22Rv1 (cell line): ENCODE measurements around the gene FASTK.

Experiments
- H3K27ac ChIP-seq: fragments of 450-650 bp; 2 replicates; pipeline ENCODE4 v1.5.1; 2017
- CTCF ChIP-seq: fragments of 450-650 bp; IDR thresholded peaks from 2 replicates; pipeline ENCODE4 v1.5.1; 2017; ENCODE audit warnings: mild to moderate bottlenecking
- ZFX ChIP-seq: fragments of 450-650 bp; IDR thresholded peaks from 2 replicates; pipeline ENCODE4 v1.6.1; 2017; ENCODE audit warnings: antibody characterized with exemption, borderline replicate concordance

FASTK gene

GRCh38 chr7:151083071-151083823 lies 2.6 kb upstream of the FASTK start, which contains the start of gene TMUB1:
Gene TMUB1 (minus strand): TSS chr7:151083493. CDS start chr7:151082563, 930 bp downstream.
- peak within 1 kb of the TSS; percentile 100 for H3K27ac ChIP-seq
- TF ChIP-seq ZFX (no peak), CTCF (no peak)

- H3K27ac ChIP-seq = peak overlapping the region; percentile 100
Measured at GRCh38 chr7:151082141-151083070, 1.8 kb upstream of the FASTK start.

GRCh38 chr7:151081170-151082101 lies 827 bp upstream of the FASTK start:
- H3K27ac ChIP-seq = peak overlapping the region; percentile 100
- TF ChIP-seq CTCF (no peak), ZFX (no peak)

More at GRCh38 chr7:151082141-151083070, 1.8 kb upstream of the FASTK start:
- no peak for TF ChIP-seq ZFX
- TF ChIP-seq CTCF = no peak

- TF ChIP-seq ZFX = no peak
- no peak for TF ChIP-seq CTCF
- H3K27ac ChIP-seq = peak overlapping the region; percentile 100
Measured at GRCh38 chr7:151080067-151080521, 515 bp downstream of the FASTK start.

- H3K27ac ChIP-seq = peak overlapping the region; percentile 100
Measured at GRCh38 chr7:151079199-151079910, 1.3 kb downstream of the FASTK start.

More at GRCh38 chr7:151079199-151079910, 1.3 kb downstream of the FASTK start:
- TF ChIP-seq ZFX = no peak
- no peak for TF ChIP-seq CTCF
